Measurements from ENCODE around the gene PTPA.

Gene PTPA

GRCh38 chr9:129093602-129094386 lies 17.4 kb upstream of the PTPA start:
- H3K9me3 ChIP-seq (replicated peaks; ENCODE audit: insufficient read depth, low read length) = no peaks in the 10 kb centered on the region
- no peaks in the 10 kb centered on the region for H3F3A ChIP-seq (ENCODE audit: insufficient read depth, low read length)
- H3K9ac ChIP-seq (ENCODE audit: low read length) = no peak overlapping the region
- H3K36me3 ChIP-seq (replicated peaks; ENCODE audit: insufficient read depth, low read length) = no peaks in the 10 kb centered on the region
- no peaks in the 10 kb centered on the region for H3K9me2 ChIP-seq (replicated peaks; ENCODE audit: insufficient read depth, low read length)
- no peak overlapping the region for H3K27ac ChIP-seq (ENCODE audit: low read length)
- H2AFZ ChIP-seq (ENCODE audit: low read length) = no peak overlapping the region
- no peaks in the 10 kb centered on the region for H3K27me3 ChIP-seq (replicated peaks; ENCODE audit: insufficient read depth, low read length)
- DNase-seq = no peak
- no peak overlapping the region for H3K4me2 ChIP-seq (ENCODE audit: low read depth, low read length)
- no peak for TF ChIP-seq CTCF (IDR thresholded peaks at IDR 0.05; ENCODE audit: low read length)
- no peak overlapping the region for H3K4me3 ChIP-seq (ENCODE audit: low read length)
- no peaks in the 10 kb centered on the region for H4K20me1 ChIP-seq (ENCODE audit: insufficient read depth, low read length)
- no peaks in the 10 kb centered on the region for H3K79me2 ChIP-seq (ENCODE audit: low read length)
- no peaks in the 10 kb centered on the region for H3K4me1 ChIP-seq (ENCODE audit: low read length)

- H3F3A ChIP-seq (ENCODE audit: insufficient read depth, low read length) = no peaks in the 10 kb centered on the region
- H3K4me3 ChIP-seq (ENCODE audit: low read length) = no peak overlapping the region
- no peaks in the 10 kb centered on the region for H3K9me2 ChIP-seq (replicated peaks; ENCODE audit: insufficient read depth, low read length)
- no peak overlapping the region for H3K9ac ChIP-seq (ENCODE audit: low read length)
- H3K27me3 ChIP-seq (replicated peaks; ENCODE audit: insufficient read depth, low read length) = no peaks in the 10 kb centered on the region
- no peak for TF ChIP-seq EZH2 (optimal IDR thresholded peaks at IDR 0.05; ENCODE audit: low read depth, low read length)
- no peak for TF ChIP-seq EZH2phosphoT487 (IDR thresholded peaks at IDR 0.05; ENCODE audit: low read length)
- TF ChIP-seq CTCF (IDR thresholded peaks at IDR 0.05; ENCODE audit: low read length) = no peak
- H4K20me1 ChIP-seq (ENCODE audit: insufficient read depth, low read length) = no peaks in the 10 kb centered on the region
- no peak for DNase-seq
- no peaks in the 10 kb centered on the region for H3K36me3 ChIP-seq (replicated peaks; ENCODE audit: insufficient read depth, low read length)
- H3K4me1 ChIP-seq (ENCODE audit: low read length) = no peaks in the 10 kb centered on the region
- no peaks in the 10 kb centered on the region for H3K79me2 ChIP-seq (ENCODE audit: low read length)
- H3K4me2 ChIP-seq (ENCODE audit: low read depth, low read length) = no peak overlapping the region
- no peak overlapping the region for H3K27ac ChIP-seq (ENCODE audit: low read length)
- no peaks in the 10 kb centered on the region for H3K9me3 ChIP-seq (replicated peaks; ENCODE audit: insufficient read depth, low read length)
- H2AFZ ChIP-seq (ENCODE audit: low read length) = no peak overlapping the region
Observed at GRCh38 chr9:129094387-129095169, 16.6 kb upstream of the PTPA start.

GRCh38 chr9:129095170-129095667 lies 16.0 kb upstream of the PTPA start:
- H3F3A ChIP-seq (ENCODE audit: insufficient read depth, low read length) = no peaks in the 10 kb centered on the region
- no peaks in the 10 kb centered on the region for H3K4me1 ChIP-seq (ENCODE audit: low read length)
- no peaks in the 10 kb centered on the region for H3K27me3 ChIP-seq (replicated peaks; ENCODE audit: insufficient read depth, low read length)
- no peaks in the 10 kb centered on the region for H4K20me1 ChIP-seq (ENCODE audit: insufficient read depth, low read length)
- TF ChIP-seq CTCF (IDR thresholded peaks at IDR 0.05; ENCODE audit: low read length) (no peak), EZH2phosphoT487 (IDR thresholded peaks at IDR 0.05; ENCODE audit: low read length) (no peak)
- no peak overlapping the region for H3K4me3 ChIP-seq (ENCODE audit: low read length)
- no peaks in the 10 kb centered on the region for H3K36me3 ChIP-seq (replicated peaks; ENCODE audit: insufficient read depth, low read length)
- H3K79me2 ChIP-seq (ENCODE audit: low read length) = no peaks in the 10 kb centered on the region
- H3K9me3 ChIP-seq (replicated peaks; ENCODE audit: insufficient read depth, low read length) = no peaks in the 10 kb centered on the region
- H3K27ac ChIP-seq (ENCODE audit: low read length) = no peak overlapping the region
- H2AFZ ChIP-seq (ENCODE audit: low read length) = no peak overlapping the region
- no peak overlapping the region for H3K4me2 ChIP-seq (ENCODE audit: low read depth, low read length)
- no peaks in the 10 kb centered on the region for H3K9me2 ChIP-seq (replicated peaks; ENCODE audit: insufficient read depth, low read length)
- no peak for DNase-seq
- no peak overlapping the region for H3K9ac ChIP-seq (ENCODE audit: low read length)
